ENCODE data around the gene CNTN3.

Gene CNTN3

DNA sequence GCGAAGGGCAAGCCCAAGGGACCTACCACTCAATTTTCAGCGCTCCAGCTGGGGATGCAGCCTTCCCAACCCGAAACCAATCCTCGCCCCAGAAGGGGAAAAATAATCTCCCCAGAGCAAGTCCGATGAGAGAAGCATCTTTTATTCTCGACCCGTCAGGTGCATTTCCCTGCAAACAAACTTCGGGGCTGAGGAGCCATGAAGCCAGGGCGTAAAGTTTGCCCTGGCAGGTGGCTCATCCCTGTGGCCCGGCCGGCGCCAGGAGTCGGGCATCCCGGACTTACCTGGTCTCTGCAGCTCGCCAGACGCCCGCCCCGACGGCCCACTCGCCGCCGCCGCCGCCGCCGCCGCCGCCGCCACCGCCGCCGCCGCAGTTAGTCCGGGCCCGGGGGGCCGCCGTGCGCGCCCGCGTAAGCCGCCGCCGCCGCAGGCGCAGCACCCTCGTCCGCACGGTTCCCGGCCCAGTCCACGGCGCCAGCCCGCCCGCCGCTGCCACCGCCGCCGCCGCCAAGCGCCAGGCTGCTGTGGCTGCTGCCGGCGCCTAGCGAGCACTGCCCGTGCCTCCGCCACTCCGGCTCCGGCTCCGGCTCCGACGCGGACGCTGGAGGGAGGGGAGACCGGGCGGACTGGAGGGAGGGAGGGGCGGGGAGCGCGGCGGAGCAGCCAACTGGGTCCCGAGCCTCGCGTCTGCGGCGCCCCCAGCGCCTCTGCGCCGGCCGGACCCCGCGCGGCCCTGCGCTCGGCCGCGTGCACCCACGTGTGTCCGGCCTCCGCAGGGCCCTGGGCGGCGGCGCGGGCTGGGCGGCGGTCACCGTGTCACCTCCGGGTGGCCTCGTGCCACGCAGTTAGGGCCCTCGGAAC lies at the start of gene CNTN3:
Gene CNTN3 (minus strand): TSS at position 553 of the 861 bp plus-strand sequence. CDS start 93,547 bp downstream, outside the sequence.
- no peak for FAIRE-seq
- peak; percentile 33 for DNase-seq (ENCODE audit: insufficient read length, low spot score)
- TF ChIP-seq, protein P1, sequence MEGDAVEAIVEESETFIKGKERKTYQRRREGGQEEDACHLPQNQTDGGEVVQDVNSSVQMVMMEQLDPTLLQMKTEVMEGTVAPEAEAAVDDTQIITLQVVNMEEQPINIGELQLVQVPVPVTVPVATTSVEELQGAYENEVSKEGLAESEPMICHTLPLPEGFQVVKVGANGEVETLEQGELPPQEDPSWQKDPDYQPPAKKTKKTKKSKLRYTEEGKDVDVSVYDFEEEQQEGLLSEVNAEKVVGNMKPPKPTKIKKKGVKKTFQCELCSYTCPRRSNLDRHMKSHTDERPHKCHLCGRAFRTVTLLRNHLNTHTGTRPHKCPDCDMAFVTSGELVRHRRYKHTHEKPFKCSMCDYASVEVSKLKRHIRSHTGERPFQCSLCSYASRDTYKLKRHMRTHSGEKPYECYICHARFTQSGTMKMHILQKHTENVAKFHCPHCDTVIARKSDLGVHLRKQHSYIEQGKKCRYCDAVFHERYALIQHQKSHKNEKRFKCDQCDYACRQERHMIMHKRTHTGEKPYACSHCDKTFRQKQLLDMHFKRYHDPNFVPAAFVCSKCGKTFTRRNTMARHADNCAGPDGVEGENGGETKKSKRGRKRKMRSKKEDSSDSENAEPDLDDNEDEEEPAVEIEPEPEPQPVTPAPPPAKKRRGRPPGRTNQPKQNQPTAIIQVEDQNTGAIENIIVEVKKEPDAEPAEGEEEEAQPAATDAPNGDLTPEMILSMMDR (IDR thresholded peaks at IDR 0.05; ENCODE audit: insufficient read depth, missing control alignments) = no peak

DNA sequence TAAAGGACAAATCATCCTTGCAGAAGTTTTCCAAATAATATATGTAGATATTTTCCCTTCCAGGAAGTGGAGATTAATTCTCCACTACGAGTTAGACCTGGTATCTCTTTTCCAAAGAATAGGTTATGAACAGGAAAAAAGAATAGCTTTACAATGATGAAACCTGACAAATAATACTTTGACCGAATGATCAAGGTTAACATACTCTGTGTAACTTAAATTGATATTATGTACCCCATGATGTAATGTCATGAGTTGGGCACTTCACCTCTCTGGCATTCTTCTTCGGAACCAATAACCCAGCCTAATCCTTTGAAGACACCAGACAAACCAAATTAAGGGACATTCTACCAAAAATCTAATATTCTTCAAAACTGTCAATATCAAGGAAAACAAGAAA lies 48.7 kb upstream of the CNTN3 start:
- FAIRE-seq = no peak
- TF ChIP-seq, protein P1 (IDR thresholded peaks at IDR 0.05; ENCODE audit: insufficient read depth, missing control alignments) = no peak
- DNase-seq (ENCODE audit: insufficient read length, low spot score) = no peak

DNA sequence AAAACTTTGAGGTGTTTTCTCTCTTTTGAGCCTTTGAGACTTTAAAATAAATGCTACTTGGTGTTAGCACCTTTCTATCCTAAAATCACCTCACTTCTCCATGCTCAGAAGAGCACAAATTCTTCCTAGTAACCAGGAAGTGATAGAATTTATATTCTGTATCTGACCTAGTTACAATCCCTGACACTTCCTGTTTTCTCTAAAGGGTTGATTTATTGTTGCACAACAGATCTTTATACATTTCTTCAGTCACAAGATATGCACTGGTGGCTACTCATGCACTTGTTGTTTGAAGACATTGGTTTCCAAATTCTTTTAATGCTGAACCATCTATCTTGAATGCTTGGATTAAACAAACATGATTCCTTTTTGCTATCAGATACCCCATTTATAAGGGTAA lies 47.2 kb upstream of the CNTN3 start:
- no peak for DNase-seq (ENCODE audit: insufficient read length, low spot score)
- no peak for FAIRE-seq
- TF ChIP-seq, protein P1 (IDR thresholded peaks at IDR 0.05; ENCODE audit: insufficient read depth, missing control alignments) = no peak

DNA sequence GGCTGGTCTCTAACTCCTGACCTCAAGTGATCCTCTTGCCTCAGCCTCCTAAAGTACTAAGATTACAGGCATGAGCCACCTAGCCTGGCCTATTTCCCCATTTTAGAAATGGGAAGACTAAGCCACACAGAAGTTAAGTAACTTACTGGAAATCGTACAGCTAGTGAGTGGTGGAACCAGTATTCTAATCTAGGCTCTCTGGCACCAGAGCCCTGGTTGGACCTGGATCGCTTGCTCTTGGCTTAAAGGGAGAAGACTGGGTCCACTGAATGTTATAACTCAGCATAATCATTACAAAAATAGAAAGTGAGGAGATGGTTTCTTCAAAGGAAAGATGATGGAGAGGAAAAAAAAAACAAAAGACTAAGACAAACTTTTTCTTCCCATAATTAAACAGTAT lies 37.4 kb upstream of the CNTN3 start:
- TF ChIP-seq, protein P1 (IDR thresholded peaks at IDR 0.05; ENCODE audit: insufficient read depth, missing control alignments) = no peak
- DNase-seq (ENCODE audit: insufficient read length, low spot score) = no peak
- no peak for FAIRE-seq

DNA sequence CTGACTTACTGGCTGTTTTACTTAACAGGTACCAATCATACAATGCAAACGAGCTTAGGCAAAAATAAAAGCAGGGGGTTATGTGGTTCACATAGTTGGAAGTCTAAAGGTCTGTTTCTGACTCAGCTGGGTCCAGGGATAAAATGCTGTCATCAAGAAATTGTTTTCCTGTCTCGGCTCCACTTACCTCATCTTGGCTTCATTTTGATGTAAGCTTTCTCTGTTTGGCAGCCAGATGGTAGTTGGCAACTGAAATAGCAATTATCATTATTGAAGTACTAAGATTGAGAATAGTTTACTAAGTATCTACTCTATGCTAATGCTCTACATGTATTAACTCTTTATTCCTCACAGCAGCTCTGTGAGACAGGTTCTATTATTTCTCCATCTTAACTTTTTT lies 36.8 kb upstream of the CNTN3 start:
- DNase-seq (ENCODE audit: insufficient read length, low spot score) = no peak
- FAIRE-seq = no peak
- TF ChIP-seq, protein P1 (IDR thresholded peaks at IDR 0.05; ENCODE audit: insufficient read depth, missing control alignments) = no peak

DNA sequence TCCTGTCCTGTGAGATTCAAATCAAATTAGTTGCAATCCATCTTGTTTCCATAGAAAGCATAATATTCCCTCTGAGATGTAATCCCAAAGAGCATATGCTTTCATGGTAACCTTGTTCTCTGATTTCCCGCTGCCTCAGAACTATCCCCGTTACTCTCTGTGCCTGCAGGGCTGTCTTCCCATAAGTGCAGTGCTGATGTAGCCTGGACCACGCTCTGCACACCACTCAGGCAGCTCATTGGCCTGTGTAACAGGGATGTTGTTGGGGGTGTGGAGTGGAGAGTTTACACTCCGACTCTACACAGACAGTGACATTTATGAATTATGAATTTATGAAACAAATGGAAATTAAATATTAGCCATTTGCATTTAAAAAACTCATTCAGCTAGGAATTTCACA lies 33.6 kb upstream of the CNTN3 start:
- DNase-seq (ENCODE audit: insufficient read length, low spot score) = no peak
- TF ChIP-seq, protein P1 (IDR thresholded peaks at IDR 0.05; ENCODE audit: insufficient read depth, missing control alignments) = no peak
- no peak for FAIRE-seq

DNA sequence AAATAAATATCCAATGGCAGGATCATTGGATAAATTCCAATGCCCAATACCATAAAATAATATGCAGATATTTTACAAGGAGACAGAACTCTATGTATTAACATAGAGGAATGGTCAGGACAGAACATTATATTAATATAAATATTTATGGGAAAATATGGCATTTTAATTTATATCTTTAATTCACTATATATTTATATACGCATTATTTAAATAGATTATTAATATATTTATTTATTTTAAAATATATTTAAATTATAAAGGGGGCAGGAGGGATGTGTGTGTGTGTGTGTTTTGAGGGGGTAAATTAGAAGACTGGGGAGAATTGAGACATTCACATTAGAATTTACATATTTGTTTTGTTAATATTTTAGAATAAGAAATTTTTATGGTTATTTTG lies 31.6 kb upstream of the CNTN3 start:
- DNase-seq (ENCODE audit: insufficient read length, low spot score) = no peak
- TF ChIP-seq, protein P1 (IDR thresholded peaks at IDR 0.05; ENCODE audit: insufficient read depth, missing control alignments) = no peak
- FAIRE-seq = no peak

All from D721Med (cell line).